Measurements from ENCODE around the gene TPK1. TPM values are rescaled to one million over a fixed set of nuclear protein-coding genes. Genes with fewer than 3 reads are reported as not detected.

TPK1 gene
- total RNA-seq, 1 donor from 2014 or later, result 2.2 TPM

- Mint-ChIP-seq H3K9me3 (ENCODE audit: unreplicated experiment) (no peaks in the 10 kb centered on the region), H3K36me3 (ENCODE audit: low read depth, unreplicated experiment) (no peaks in the 10 kb centered on the region), H3K27ac (ENCODE audit: unreplicated experiment) (no peak overlapping the region), H3K4me3 (ENCODE audit: unreplicated experiment) (no peak overlapping the region), H3K27me3 (ENCODE audit: low read depth, unreplicated experiment) (no peaks in the 10 kb centered on the region), H3K4me1 (ENCODE audit: low read depth, unreplicated experiment) (no peaks in the 10 kb centered on the region)
- Histone ChIP-seq H3K4me2 (ENCODE audit: low read length) (no peak overlapping the region), H3K9me3 (ENCODE audit: insufficient read depth, low read depth, low read length) (no peaks in the 10 kb centered on the region), H4K20me1 (ENCODE audit: insufficient read depth, low read length) (no peaks in the 10 kb centered on the region), H3K4me3 (ENCODE audit: insufficient read depth, low read depth, low read length) (no peak overlapping the region), H3K79me2 (ENCODE audit: insufficient read depth, low read length) (no peaks in the 10 kb centered on the region), H3K4me1 (ENCODE audit: insufficient read depth, low read length) (no peaks in the 10 kb centered on the region), H3K9ac (ENCODE audit: low read length) (no peak overlapping the region), H3K36me3 (ENCODE audit: insufficient read depth, low read length) (no peaks in the 10 kb centered on the region), H3K27me3 (ENCODE audit: insufficient read depth, low read length) (no peaks in the 10 kb centered on the region), H3K27ac (ENCODE audit: low read depth, low read length) (no peak overlapping the region), H2AFZ (ENCODE audit: low read depth, low read length) (no peak overlapping the region)
- no peak for TF ChIP-seq CTCF (IDR thresholded peaks at IDR 0.05; ENCODE audit: insufficient read depth, low read depth, low read length)
- TF ChIP-seq EZH2 (IDR thresholded peaks at IDR 0.05; ENCODE audit: insufficient read depth, low read length), result no peak
- FAIRE-seq, result no peak
- no peak for DNase-seq (ENCODE audit: low read depth)
Measured at GRCh38 chr7:144518360-144518759, 317.5 kb downstream of the TPK1 start.

- no peak for DNase-seq (ENCODE audit: low read depth)
- H2AFZ ChIP-seq (ENCODE audit: low read depth, low read length), result no peak overlapping the region
- no peak overlapping the region for H3K9ac ChIP-seq (ENCODE audit: low read length)
- no peak for FAIRE-seq
- no peaks in the 10 kb centered on the region for H3K9me3 Mint-ChIP-seq (ENCODE audit: unreplicated experiment)
- no peak overlapping the region for H3K4me3 Mint-ChIP-seq (ENCODE audit: unreplicated experiment)
- no peaks in the 10 kb centered on the region for H3K9me3 ChIP-seq (ENCODE audit: insufficient read depth, low read depth, low read length)
- no peak overlapping the region for H3K4me3 ChIP-seq (ENCODE audit: insufficient read depth, low read depth, low read length)
- no peaks in the 10 kb centered on the region for H3K27me3 ChIP-seq (ENCODE audit: insufficient read depth, low read length)
- H3K36me3 ChIP-seq (ENCODE audit: insufficient read depth, low read length), result no peaks in the 10 kb centered on the region
- no peaks in the 10 kb centered on the region for H3K79me2 ChIP-seq (ENCODE audit: insufficient read depth, low read length)
- no peaks in the 10 kb centered on the region for H3K36me3 Mint-ChIP-seq (ENCODE audit: low read depth, unreplicated experiment)
- H3K4me2 ChIP-seq (ENCODE audit: low read length), result no peak overlapping the region
- no peaks in the 10 kb centered on the region for H3K4me1 ChIP-seq (ENCODE audit: insufficient read depth, low read length)
- TF ChIP-seq CTCF (IDR thresholded peaks at IDR 0.05; ENCODE audit: insufficient read depth, low read depth, low read length) (no peak), EZH2 (IDR thresholded peaks at IDR 0.05; ENCODE audit: insufficient read depth, low read length) (no peak)
- no peaks in the 10 kb centered on the region for H4K20me1 ChIP-seq (ENCODE audit: insufficient read depth, low read length)
- H3K27ac ChIP-seq (ENCODE audit: low read depth, low read length), result no peak overlapping the region
- H3K4me1 Mint-ChIP-seq (ENCODE audit: low read depth, unreplicated experiment), result no peaks in the 10 kb centered on the region
- H3K27me3 Mint-ChIP-seq (ENCODE audit: low read depth, unreplicated experiment), result no peaks in the 10 kb centered on the region
- H3K27ac Mint-ChIP-seq (ENCODE audit: unreplicated experiment), result no peak overlapping the region
Measured at GRCh38 chr7:144517749-144518148, 318.1 kb downstream of the TPK1 start.

DNA sequence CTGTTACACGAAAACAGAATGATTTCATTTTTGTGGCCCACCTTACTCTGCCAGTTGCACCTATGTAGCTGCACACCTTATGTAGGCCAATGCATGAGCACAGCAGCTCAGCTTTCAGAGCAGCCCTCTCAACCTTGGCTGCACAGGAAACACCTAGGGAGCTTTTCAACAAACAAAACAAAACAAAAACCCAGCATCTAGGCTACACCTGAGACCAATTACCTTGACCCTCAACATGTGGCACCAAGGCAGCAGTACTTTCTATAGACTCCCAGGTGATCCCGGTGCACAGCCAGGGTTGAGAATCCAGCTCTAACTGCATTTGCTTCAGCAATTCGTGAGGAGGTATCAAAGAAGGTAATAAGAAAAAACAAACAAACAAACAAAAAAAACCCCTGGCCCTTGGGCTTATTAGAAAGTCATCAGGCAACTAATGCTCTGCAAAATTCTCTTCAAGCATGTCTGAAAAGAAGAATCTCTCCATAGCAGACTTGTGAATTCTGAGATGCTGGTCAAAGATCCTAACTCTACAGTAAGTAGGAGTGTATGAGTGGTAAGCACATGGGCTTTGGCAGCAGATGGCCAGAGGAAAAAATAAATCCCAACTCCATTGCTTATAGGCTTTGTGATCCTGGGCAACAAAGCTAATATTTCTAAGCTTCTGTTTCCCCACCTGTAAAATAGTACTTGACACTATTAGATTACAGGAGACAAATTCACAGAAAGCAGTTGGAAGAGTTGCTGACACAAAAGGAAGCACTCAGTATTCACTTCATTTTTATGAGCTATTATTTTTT is 318.9 kb downstream of the TPK1 start:
- Histone ChIP-seq H3K9me3 (ENCODE audit: insufficient read depth, low read depth, low read length) (no peaks in the 10 kb centered on the region), H3K4me2 (ENCODE audit: low read length) (no peak overlapping the region), H2AFZ (ENCODE audit: low read depth, low read length) (no peak overlapping the region), H4K20me1 (ENCODE audit: insufficient read depth, low read length) (no peaks in the 10 kb centered on the region), H3K4me1 (ENCODE audit: insufficient read depth, low read length) (no peaks in the 10 kb centered on the region), H3K27ac (ENCODE audit: low read depth, low read length) (no peak overlapping the region), H3K4me3 (ENCODE audit: insufficient read depth, low read depth, low read length) (no peak overlapping the region), H3K36me3 (ENCODE audit: insufficient read depth, low read length) (no peaks in the 10 kb centered on the region), H3K27me3 (ENCODE audit: insufficient read depth, low read length) (no peaks in the 10 kb centered on the region), H3K79me2 (ENCODE audit: insufficient read depth, low read length) (no peaks in the 10 kb centered on the region), H3K9ac (ENCODE audit: low read length) (no peak overlapping the region)
- Mint-ChIP-seq H3K9me3 (ENCODE audit: unreplicated experiment) (no peaks in the 10 kb centered on the region), H3K4me3 (ENCODE audit: unreplicated experiment) (no peak overlapping the region), H3K27ac (ENCODE audit: unreplicated experiment) (no peak overlapping the region), H3K36me3 (ENCODE audit: low read depth, unreplicated experiment) (no peaks in the 10 kb centered on the region), H3K27me3 (ENCODE audit: low read depth, unreplicated experiment) (no peaks in the 10 kb centered on the region), H3K4me1 (ENCODE audit: low read depth, unreplicated experiment) (no peaks in the 10 kb centered on the region)
- DNase-seq (ENCODE audit: low read depth) (no peak), FAIRE-seq (no peak)
- no peak for TF ChIP-seq EZH2 (IDR thresholded peaks at IDR 0.05; ENCODE audit: insufficient read depth, low read length)
- TF ChIP-seq CTCF (IDR thresholded peaks at IDR 0.05; ENCODE audit: insufficient read depth, low read depth, low read length), result no peak

Data from astrocyte (in vitro differentiated cells and primary cell).